HUES6 (cell line): ENCODE results near the gene SEPSECS.

Source experiments
- H3K27ac ChIP-seq: 2 replicates; pipeline ENCODE4 v1.7.0; 2013; ENCODE audit warnings: low read depth, mild to moderate bottlenecking, low read length, inconsistent platforms
- H3K27me3 ChIP-seq: 2 replicates; pipeline ENCODE4 v1.6.1; 2013; ENCODE audit warnings: low read length; ENCODE audit not compliant: control insufficient read depth, insufficient read depth
- H3K36me3 ChIP-seq: 2 replicates; pipeline ENCODE4 v1.6.1; 2013; ENCODE audit warnings: low read length; ENCODE audit not compliant: control insufficient read depth, insufficient read depth
- H3K4me1 ChIP-seq: 2 replicates; pipeline ENCODE4 v1.6.1; 2013; ENCODE audit warnings: low read length; ENCODE audit not compliant: control insufficient read depth, insufficient read depth
- H3K4me3 ChIP-seq: 2 replicates; pipeline ENCODE4 v1.5.1; 2013; ENCODE audit warnings: low read depth, low read length
- H3K9ac ChIP-seq: one replicate; pipeline ENCODE4 v1.6.1; 2013; ENCODE audit warnings: mild to moderate bottlenecking, low read length
- H3K9me3 ChIP-seq: 2 replicates; pipeline ENCODE4 v1.6.1; 2013; ENCODE audit warnings: low read depth, low read length; ENCODE audit not compliant: control insufficient read depth, insufficient read depth

The SEPSECS gene

DNA sequence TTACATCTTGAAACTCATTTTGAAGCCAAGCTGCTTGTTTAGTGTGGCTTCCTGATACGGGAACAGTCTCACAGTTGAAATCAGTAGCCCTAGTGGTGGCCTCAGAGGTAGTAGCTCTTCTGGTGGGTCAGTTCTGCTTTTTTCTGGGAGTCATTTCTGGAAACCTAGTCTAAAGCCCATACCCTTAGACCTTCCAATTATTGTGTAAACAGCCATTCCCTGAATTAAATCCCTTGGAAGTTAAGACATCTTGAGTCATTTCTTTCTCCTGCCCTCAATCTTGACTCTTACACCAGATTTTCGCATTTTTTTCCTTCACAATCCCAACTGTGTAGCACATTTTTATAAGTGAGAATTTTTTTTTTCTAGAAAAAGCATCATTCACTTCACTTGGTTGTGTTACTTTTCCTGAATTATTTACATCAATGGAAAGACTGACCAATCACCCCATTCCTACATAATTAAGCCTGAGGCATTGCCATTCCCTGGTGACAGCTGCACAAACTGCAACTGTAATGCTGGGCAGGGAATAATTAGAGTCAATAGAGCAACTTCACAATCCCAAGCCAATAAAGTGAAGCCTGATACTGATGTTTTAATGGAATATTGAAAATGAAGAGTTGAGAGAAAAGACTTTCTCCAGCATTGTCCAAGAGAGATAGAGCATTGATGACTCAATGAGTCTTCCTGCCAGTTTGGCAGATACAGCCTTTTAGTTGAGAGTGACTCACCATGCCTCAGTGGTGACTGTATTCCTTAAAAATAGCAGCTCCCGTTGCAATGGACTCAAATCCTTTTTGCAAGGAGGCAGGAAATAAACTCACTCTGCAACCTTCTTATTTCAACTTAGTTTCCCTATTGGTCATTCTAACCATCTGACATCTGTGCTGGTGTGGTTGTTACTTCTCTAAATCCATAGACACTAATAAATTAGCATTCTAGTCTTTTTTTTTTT lies 13.0 kb upstream of the SEPSECS start:
- Histone ChIP-seq H3K9me3 (no peaks in the 10 kb centered on the region), H3K4me3 (no peak overlapping the region), H3K9ac (no peak overlapping the region), H3K4me1 (peaks cover 10% of the 10 kb centered on the region; the same call in 1 of the 2 replicates), H3K27ac (0 out of 2 replicates have a peak overlapping the region, but pooled peaks have one; percentile 4), H3K27me3 (no peaks in the 10 kb centered on the region), H3K36me3 (no peaks in the 10 kb centered on the region)

DNA sequence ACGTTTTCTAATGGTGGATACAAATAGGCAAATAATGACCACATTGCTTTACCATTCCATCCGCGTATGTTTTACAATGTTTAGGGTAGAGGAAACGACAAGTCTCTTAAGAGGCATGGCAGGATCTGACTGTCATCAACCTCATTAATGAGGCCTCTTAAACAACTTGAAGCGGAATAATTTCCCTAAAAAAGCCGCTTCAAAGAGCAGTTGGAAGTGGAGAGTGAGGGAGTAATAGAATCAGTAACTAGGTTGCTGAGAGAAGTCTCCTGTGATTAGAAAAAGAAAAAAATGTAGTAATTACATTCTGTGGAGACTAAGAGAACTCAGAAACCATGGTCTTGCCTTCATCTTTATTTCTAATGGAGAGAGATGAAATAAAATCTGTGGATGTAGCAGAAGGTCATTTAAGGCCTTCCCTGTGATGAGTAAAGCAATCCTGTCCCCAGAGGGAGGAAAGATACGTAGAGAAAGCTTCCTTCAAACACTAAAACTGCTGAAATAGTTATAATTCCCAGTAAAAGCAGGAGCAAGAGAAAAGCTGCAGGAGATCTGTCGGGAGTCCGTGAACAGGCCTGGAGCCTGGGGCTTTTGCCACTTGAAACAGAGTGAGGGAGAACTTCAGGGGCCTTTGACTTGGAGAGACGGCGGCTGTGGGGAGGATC lies 11.1 kb upstream of the SEPSECS start:
- no peak overlapping the region for H3K27ac ChIP-seq
- H3K4me1 ChIP-seq: peaks cover 10% of the 10 kb centered on the region; the same call in 1 of the 2 replicates
- no peaks in the 10 kb centered on the region for H3K9me3 ChIP-seq
- no peaks in the 10 kb centered on the region for H3K36me3 ChIP-seq
- H3K27me3 ChIP-seq: no peaks in the 10 kb centered on the region
- no peak overlapping the region for H3K9ac ChIP-seq
- no peak overlapping the region for H3K4me3 ChIP-seq

DNA sequence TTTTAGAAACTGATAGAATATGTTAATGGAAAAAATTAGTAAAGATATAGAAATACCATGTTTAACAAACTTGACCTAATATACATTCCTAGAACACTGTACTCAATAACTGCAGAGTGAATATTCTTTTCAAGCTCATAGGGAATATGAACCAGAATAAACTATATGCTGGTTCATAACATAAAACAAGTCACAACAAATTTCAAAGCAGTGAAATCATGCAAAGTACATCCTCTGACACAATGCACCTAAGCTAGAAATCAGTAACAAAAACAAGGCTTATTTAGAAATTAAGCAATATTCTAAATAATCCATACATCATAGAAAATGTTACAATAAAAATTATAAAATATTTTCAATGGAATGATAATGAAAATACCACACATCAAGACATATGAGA lies 9.2 kb upstream of the SEPSECS start:
- H3K4me1 ChIP-seq: peaks cover 7% of the 10 kb centered on the region; the same call in 1 of the 2 replicates
- H3K9me3 ChIP-seq: no peaks in the 10 kb centered on the region
- H3K9ac ChIP-seq: no peak overlapping the region
- H3K4me3 ChIP-seq: no peak overlapping the region
- no peak overlapping the region for H3K27ac ChIP-seq
- no peaks in the 10 kb centered on the region for H3K27me3 ChIP-seq
- no peaks in the 10 kb centered on the region for H3K36me3 ChIP-seq

- H3K9me3 ChIP-seq: no peaks in the 10 kb centered on the region
Observed at GRCh38 chr4:25165916-25166315, 5.7 kb upstream of the SEPSECS start.

GRCh38 chr4:25163196-25163595 lies 2.9 kb upstream of the SEPSECS start:
- no peak overlapping the region for H3K9ac ChIP-seq
- H3K9me3 ChIP-seq: no peaks in the 10 kb centered on the region
- no peak overlapping the region for H3K4me3 ChIP-seq
- no peak overlapping the region for H3K27ac ChIP-seq
- peaks cover 7% of the 10 kb centered on the region; the same call in 1 of the 2 replicates for H3K4me1 ChIP-seq
- H3K36me3 ChIP-seq: no peaks in the 10 kb centered on the region
- H3K27me3 ChIP-seq: no peaks in the 10 kb centered on the region

More at GRCh38 chr4:25165916-25166315, 5.7 kb upstream of the SEPSECS start:
- H3K36me3 ChIP-seq: no peaks in the 10 kb centered on the region
- H3K27me3 ChIP-seq: no peaks in the 10 kb centered on the region
- peaks cover 7% of the 10 kb centered on the region; the same call in 1 of the 2 replicates for H3K4me1 ChIP-seq
- no peak overlapping the region for H3K9ac ChIP-seq
- no peak overlapping the region for H3K4me3 ChIP-seq
- no peak overlapping the region for H3K27ac ChIP-seq

GRCh38 chr4:25162566-25162965 lies 2.3 kb upstream of the SEPSECS start:
- Histone ChIP-seq H3K27me3 (no peaks in the 10 kb centered on the region), H3K27ac (no peak overlapping the region), H3K36me3 (no peaks in the 10 kb centered on the region), H3K4me3 (no peak overlapping the region), H3K9me3 (no peaks in the 10 kb centered on the region), H3K9ac (no peak overlapping the region), H3K4me1 (peaks cover 7% of the 10 kb centered on the region; the same call in 1 of the 2 replicates)

- H3K36me3 ChIP-seq: no peaks in the 10 kb centered on the region
- H3K27ac ChIP-seq: no peak overlapping the region
- H3K4me1 ChIP-seq: peaks cover 7% of the 10 kb centered on the region; the same call in 1 of the 2 replicates
- H3K9me3 ChIP-seq: no peaks in the 10 kb centered on the region
- peak overlapping the region; percentile 11 for H3K9ac ChIP-seq
- peak overlapping the region; percentile 72 for H3K4me3 ChIP-seq
- no peaks in the 10 kb centered on the region for H3K27me3 ChIP-seq
Observed at GRCh38 chr4:25161593-25161950, 1.3 kb upstream of the SEPSECS start.

DNA sequence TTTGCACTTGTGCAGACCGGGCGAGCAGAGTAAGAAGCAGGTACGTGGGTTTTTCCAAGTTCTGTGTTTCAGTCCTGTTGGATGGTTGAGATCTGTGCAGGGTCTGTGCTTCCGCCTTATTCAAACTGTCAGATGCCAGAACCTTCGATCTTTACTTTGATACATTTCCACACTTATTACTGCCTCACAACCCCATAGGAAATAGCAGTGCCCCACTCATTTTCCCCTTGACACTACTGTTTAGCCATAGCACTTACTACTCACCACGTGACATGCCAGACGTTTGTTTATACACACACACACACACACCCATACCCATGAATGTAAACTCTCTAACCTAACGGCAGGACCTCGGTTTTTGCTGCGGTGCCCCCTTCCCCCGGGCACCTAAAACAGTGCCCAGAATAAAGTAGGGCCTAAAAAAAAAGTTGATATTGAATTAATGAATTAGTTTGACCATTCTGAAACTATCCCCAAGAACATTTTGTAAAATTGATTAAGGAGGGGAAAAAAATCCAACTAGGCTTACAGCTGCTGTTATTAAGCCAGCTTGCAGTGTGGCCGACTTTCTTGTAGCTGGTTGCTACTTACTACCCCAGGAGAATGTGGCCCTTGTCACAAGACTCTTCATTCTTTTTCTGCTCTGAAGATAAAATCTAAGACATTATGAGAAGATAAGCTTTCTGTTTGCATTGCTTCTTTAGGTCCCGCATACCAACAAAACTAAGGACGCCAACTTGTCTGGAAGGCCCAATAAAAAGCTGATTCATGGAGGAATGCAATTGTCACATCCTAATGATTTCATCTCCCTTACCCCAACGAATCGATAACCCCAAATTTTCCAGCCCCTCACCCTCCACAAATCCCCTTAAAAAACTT lies 704 bp upstream of the SEPSECS start:
- Histone ChIP-seq H3K9me3 (no peaks in the 10 kb centered on the region), H3K27ac (no peak overlapping the region), H3K4me3 (peak overlapping the region; percentile 72), H3K4me1 (peaks cover 7% of the 10 kb centered on the region; the same call in 1 of the 2 replicates), H3K27me3 (no peaks in the 10 kb centered on the region), H3K9ac (peak overlapping the region; percentile 84), H3K36me3 (no peaks in the 10 kb centered on the region; the same call in 1 of the 2 replicates)

DNA sequence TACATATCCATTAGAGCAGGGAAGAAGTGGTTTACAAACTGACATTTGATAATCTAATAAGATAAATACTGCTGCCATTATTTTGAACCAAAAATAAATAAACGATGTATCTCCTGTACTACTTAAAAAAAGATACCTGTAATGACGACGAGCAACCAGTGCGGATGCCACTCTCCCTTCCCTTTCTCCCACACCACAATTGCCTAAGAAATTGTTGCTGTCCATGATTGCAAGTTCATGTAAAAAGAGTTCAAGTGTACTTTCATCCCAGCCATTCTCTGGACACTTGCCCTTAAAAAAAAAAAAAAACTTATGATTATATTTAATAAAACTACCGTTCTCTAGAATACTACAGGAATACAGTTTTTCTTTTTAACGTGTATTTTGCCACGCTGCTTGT lies 1.4 kb downstream of the SEPSECS start:
- H3K4me3 ChIP-seq: no peak overlapping the region
- H3K27ac ChIP-seq: no peak overlapping the region
- no peak overlapping the region for H3K9ac ChIP-seq

GRCh38 chr4:25157081-25157480 lies 3.2 kb downstream of the SEPSECS start:
- H3K4me1 ChIP-seq: peaks cover 7% of the 10 kb centered on the region; the same call in 1 of the 2 replicates
- peaks cover 2% of the 10 kb centered on the region; the same call in 1 of the 2 replicates for H3K36me3 ChIP-seq
- no peaks in the 10 kb centered on the region for H3K9me3 ChIP-seq
- H3K27ac ChIP-seq: no peak overlapping the region
- no peak overlapping the region for H3K4me3 ChIP-seq
- H3K9ac ChIP-seq: no peak overlapping the region
- H3K27me3 ChIP-seq: no peaks in the 10 kb centered on the region

More for the DNA sequence above, 1.4 kb downstream of the SEPSECS start:
- no peaks in the 10 kb centered on the region for H3K27me3 ChIP-seq
- H3K4me1 ChIP-seq: peaks cover 7% of the 10 kb centered on the region; the same call in 1 of the 2 replicates
- H3K36me3 ChIP-seq: peaks cover 2% of the 10 kb centered on the region; the same call in 1 of the 2 replicates
- no peaks in the 10 kb centered on the region for H3K9me3 ChIP-seq
